D721Med (cell line): ENCODE measurements around the gene FLNB.

Experiments used
- DNase-seq: peaks from one replicate; pipeline ENCODE4 v3.0.0; 2011; ENCODE audit warnings: low spot score; ENCODE audit not compliant: insufficient read length
- FAIRE-seq: peaks from 2 replicates; lab custom pipeline; 2011; peaks lifted over from hg19 to GRCh38; lab: Jason Lieb, UNC
- CTCF ChIP-seq: IDR thresholded peaks from 2 replicates; pipeline ENCODE4 v1.5.1; 2012; ENCODE audit warnings: mild to moderate bottlenecking, control low read depth; ENCODE audit not compliant: insufficient read depth; ENCODE audit errors: missing control alignments

The FLNB gene

GRCh38 chr3:58041826-58042324 lies 33.7 kb downstream of the FLNB start:
- TF ChIP-seq CTCF: no peak
- FAIRE-seq: no peak

GRCh38 chr3:58042947-58043707 lies 34.9 kb downstream of the FLNB start:
- FAIRE-seq: no peak
- DNase-seq: no peak
- no peak for TF ChIP-seq CTCF

More at GRCh38 chr3:58041826-58042324, 33.7 kb downstream of the FLNB start:
- DNase-seq: no peak

GRCh38 chr3:58043933-58044332 lies 35.7 kb downstream of the FLNB start:
- FAIRE-seq (no peak), DNase-seq (no peak)
- no peak for TF ChIP-seq CTCF

- no peak for TF ChIP-seq CTCF
- no peak for FAIRE-seq
- DNase-seq: no peak
Measured at GRCh38 chr3:58044691-58045483, 36.7 kb downstream of the FLNB start.

GRCh38 chr3:58047826-58048225 lies 39.6 kb downstream of the FLNB start:
- TF ChIP-seq CTCF: no peak
- no peak for FAIRE-seq
- no peak for DNase-seq

GRCh38 chr3:58048301-58048700 lies 40.1 kb downstream of the FLNB start:
- no peak for DNase-seq
- FAIRE-seq: no peak
- no peak for TF ChIP-seq CTCF
